ENCODE results near the gene MTFP1. TPM values are rescaled to one million over a fixed set of nuclear protein-coding genes. Genes with fewer than 3 reads are reported as not detected.

The MTFP1 gene
- total RNA-seq (2022; extraction: Qiagen RNA extraction), result 59.8 to 67.8 TPM (median 63.6 TPM) in 5 replicates

GRCh38 chr22:30425616-30426387 lies at the start of gene MTFP1:
TSS of gene MTFP1 (plus strand) at chr22:30425768. CDS start at chr22:30425880, 112 bp downstream.

GRCh38 chr22:30386960-30387827 lies 38.4 kb upstream of the MTFP1 start, which contains the start of gene RNF215:
TSS of gene RNF215 (minus strand) at chr22:30387411. CDS start at chr22:30387313, 98 bp downstream.

GRCh38 chr22:30396871-30397655 lies 28.5 kb upstream of the MTFP1 start, which contains the start of gene SEC14L2:
TSS of gene SEC14L2 (plus strand) at chr22:30397018. CDS start at chr22:30397117, 99 bp downstream.

GRCh38 chr22:30471616-30472318 lies 46.2 kb downstream of the MTFP1 start, which contains the start of gene SEC14L3:
TSS of gene SEC14L3 (minus strand) at chr22:30472017. CDS start at chr22:30471958, 59 bp downstream.

Other genes with a start within 250 kb of the MTFP1 start
- 16.4 to 35.8 TPM (median 33.5 TPM) in 5 replicates for gene LIF, start 179.0 kb upstream of the MTFP1 start, total RNA-seq (2022; extraction: Qiagen RNA extraction)
- gene OSM, start 158.9 kb upstream of the MTFP1 start, total RNA-seq (2022; extraction: Qiagen RNA extraction), result 0.11 TPM in 1 of 5 replicates, not detected in the others
- 5.0 to 6.5 TPM (median 5.5 TPM) in 5 replicates for gene CASTOR1, start 136.3 kb upstream of the MTFP1 start, total RNA-seq (2022; extraction: Qiagen RNA extraction)
- 7.5 to 9.6 TPM (median 9.1 TPM) in 5 replicates for gene TBC1D10A, start 98.8 kb upstream of the MTFP1 start, total RNA-seq (2022; extraction: Qiagen RNA extraction)
- gene SF3A1, start 68.9 kb upstream of the MTFP1 start, total RNA-seq (2022; extraction: Qiagen RNA extraction), result 34.0 to 87.7 TPM (median 73.4 TPM) in 5 replicates
- 1.3 to 3.2 TPM (median 2.6 TPM) in 5 replicates for gene CCDC157, start 68.8 kb upstream of the MTFP1 start, total RNA-seq (2022; extraction: Qiagen RNA extraction)
- gene RNF215, start 38.4 kb upstream of the MTFP1 start, total RNA-seq (2022; extraction: Qiagen RNA extraction), result 14.1 to 23.5 TPM (median 19.4 TPM) in 5 replicates
- gene SEC14L2, start 28.8 kb upstream of the MTFP1 start, total RNA-seq (2022; extraction: Qiagen RNA extraction), result 71.4 to 112 TPM (median 96.7 TPM) in 5 replicates
- gene SEC14L3, start 46.2 kb downstream of the MTFP1 start, total RNA-seq (2022; extraction: Qiagen RNA extraction), result not detected in 5 replicates
- gene SEC14L4, start 79.9 kb downstream of the MTFP1 start, total RNA-seq (2022; extraction: Qiagen RNA extraction), result 3.7 to 6.7 TPM (median 5.5 TPM) in 5 replicates
- gene SEC14L6, start 121.0 kb downstream of the MTFP1 start, total RNA-seq (2022; extraction: Qiagen RNA extraction), result not detected in 5 replicates
- 7.0 to 11.8 TPM (median 11.1 TPM) in 5 replicates for gene GAL3ST1, start 148.9 kb downstream of the MTFP1 start, total RNA-seq (2022; extraction: Qiagen RNA extraction)
- gene PES1, start 166.1 kb downstream of the MTFP1 start, total RNA-seq (2022; extraction: Qiagen RNA extraction), result 107 to 121 TPM (median 111 TPM) in 5 replicates
- 4.6 to 5.6 TPM (median 5.0 TPM) in 5 replicates for gene TCN2, start 181.4 kb downstream of the MTFP1 start, total RNA-seq (2022; extraction: Qiagen RNA extraction)
- gene SLC35E4, start 210.0 kb downstream of the MTFP1 start, total RNA-seq (2022; extraction: Qiagen RNA extraction), result 4.7 to 6.7 TPM (median 5.8 TPM) in 5 replicates
- gene DUSP18, start 242.1 kb downstream of the MTFP1 start, total RNA-seq (2022; extraction: Qiagen RNA extraction), result 4.1 to 6.8 TPM (median 5.2 TPM) in 5 replicates